Measurements from ENCODE around the gene ARPC1B. TPM values are rescaled to one million over a fixed set of nuclear protein-coding genes. Genes with fewer than 3 reads are reported as not detected.
"Not testable (repeated sequence)": the region's sequence is repeated elsewhere in the genome, so short reads cannot be mapped to it uniquely, and the experiment has no call there.

The ARPC1B gene
- total RNA-seq, 4 donors from 2014 or later, result 214 to 273 (median 228) TPM

- TF ChIP-seq POLR2A (IDR thresholded peaks at IDR 0.05) (no peak), CTCF (IDR thresholded peaks at IDR 0.05) (no peak)
- Histone ChIP-seq H3K36me3 (peaks cover 18 to 31% of the 10 kb centered on the region in 2 donors), H3K4me3 (replicated peaks in 1 of 3) (no peak overlapping the region), H3K27me3 (no peaks in the 10 kb centered on the region), H3K27ac (no peak overlapping the region), H3K4me1 (no peaks in the 10 kb centered on the region), H3K9me3 (no peaks in the 10 kb centered on the region)
- 91 to 96% methylated on average over 5 to 7 of the region's 8 CpGs for WGBS, 2 donors
- intact Hi-C loops (cut with DNase I), result no loop called here
- no peak for DNase-seq
Measured at GRCh38 chr7:99429756-99430155, 55.2 kb downstream of the ARPC1B start.

DNA sequence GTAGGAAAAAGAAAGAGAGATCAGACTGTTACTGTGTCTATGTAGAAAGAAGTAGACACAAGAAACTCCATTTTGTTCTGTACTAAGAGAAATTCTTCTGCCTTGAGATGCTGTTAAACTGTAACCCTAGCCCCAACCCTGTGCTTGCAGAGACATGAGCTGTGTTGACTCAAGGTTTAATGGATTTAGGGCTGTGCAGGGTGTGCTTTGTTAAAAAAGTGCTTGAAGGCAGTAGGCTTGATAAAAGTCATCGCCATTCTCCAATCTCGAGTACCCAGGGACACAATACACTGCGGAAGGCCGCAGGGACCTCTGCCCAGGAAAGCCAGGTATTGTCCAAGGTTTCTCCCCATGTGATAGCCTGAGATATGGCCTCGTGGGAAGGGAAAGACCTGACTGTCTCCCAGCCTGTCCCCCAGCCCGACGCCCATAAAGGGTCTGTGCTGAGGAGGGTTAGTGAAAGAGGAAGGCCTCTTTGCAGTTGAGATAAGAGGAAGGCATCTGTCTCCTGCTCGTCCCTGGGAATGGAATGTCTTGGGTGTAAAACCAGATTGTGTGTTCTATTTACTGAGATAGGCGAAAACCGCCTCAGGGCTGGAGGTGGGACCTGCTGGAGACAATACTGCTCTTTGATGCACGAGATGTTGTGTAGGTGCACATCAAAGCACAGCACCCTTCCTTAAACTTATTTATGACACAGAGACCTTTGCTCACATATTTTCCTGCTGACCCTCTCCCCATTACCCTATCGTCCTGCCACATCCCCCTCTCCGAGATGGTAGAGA is 57.4 kb downstream of the ARPC1B start:
- H3K27ac ChIP-seq; H3K4me3 ChIP-seq (replicated peaks in 1 of 3); H3K9me3 ChIP-seq; intact Hi-C loops (cut with DNase I); H3K4me1 ChIP-seq; DNase-seq; H3K27me3 ChIP-seq: not testable (repeated sequence)
- 83 to 86% methylated on average over 13 of the region's 13 CpGs for WGBS, 2 donors
- peaks cover 17 to 30% of the 10 kb centered on the region in 2 donors for H3K36me3 ChIP-seq

DNA sequence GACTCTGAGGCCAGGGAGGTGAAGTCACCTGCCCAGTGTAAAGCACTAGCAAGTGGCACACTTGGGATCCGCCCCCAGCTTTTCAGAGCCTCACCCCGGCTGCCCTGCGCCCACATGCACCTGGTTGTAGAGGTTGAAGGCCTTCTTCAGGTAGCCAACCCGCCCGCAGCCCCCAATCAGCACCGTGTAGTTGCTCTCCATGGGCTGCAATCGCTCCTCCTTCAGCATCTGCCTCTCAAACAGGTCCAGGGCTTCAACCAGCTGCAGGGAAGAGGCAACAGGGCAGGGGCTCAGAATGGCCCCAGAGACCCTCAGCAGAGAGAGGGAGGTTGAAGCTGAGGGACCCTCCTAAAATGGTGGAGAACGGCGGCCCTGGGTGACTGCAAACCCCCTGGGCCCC is 58.6 kb downstream of the ARPC1B start:
- Histone ChIP-seq H3K27ac (no peak overlapping the region), H3K36me3 (peaks cover 17 to 30% of the 10 kb centered on the region in 2 donors), H3K9me3 (no peaks in the 10 kb centered on the region), H3K27me3 (no peaks in the 10 kb centered on the region), H3K4me3 (replicated peaks in 1 of 3) (no peak overlapping the region), H3K4me1 (peaks cover 4 to 5% of the 10 kb centered on the region in 2 donors)
- TF ChIP-seq POLR2A (IDR thresholded peaks at IDR 0.05) (no peak), CTCF (IDR thresholded peaks at IDR 0.05) (no peak)
- WGBS, 2 donors, result 85 to 97% methylated on average over 8 to 9 of the region's 9 CpGs
- intact Hi-C loops (cut with DNase I), result no loop called here
- no peak for DNase-seq

DNA sequence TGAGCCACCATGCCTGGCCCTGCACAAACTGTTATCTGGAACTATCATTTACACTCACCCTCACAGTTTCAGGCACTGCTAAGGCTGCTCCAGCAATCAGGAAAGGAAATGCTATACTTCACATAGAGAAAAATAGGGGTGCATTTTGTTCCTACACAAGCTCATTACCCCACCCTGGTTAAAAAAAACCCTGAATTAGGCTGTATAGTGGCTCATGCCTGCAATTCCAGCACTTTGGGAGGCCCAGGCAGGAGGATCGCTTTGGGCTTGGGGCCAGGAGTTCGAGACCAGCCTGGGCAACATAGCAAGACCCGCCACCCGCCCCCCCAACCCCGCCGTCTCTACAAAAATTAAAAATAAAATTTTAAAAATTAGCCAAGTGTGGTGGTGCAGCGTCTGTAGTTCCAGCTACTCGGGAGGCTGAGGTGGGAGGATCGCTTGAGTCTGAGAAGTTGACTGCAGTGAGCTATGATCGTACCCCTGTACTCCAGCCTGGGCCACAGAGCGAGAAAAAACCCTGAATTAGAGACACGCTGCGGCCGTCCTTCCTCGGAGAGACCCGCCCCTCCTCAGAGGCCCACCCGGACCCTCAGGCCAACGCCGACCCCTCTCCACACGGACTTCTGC is 63.5 kb downstream of the ARPC1B start:
- H3K27me3 ChIP-seq, result no peaks in the 10 kb centered on the region
- H3K4me3 ChIP-seq (replicated peaks in 1 of 3), result peak overlapping the region; percentile 74 to 96 (median 84)
- no peaks in the 10 kb centered on the region for H3K9me3 ChIP-seq
- H3K27ac ChIP-seq, result peak overlapping the region; percentile 77 to 86 (median 85)
- peaks cover 9 to 16% of the 10 kb centered on the region in 2 donors for H3K36me3 ChIP-seq
- TF ChIP-seq POLR2A (IDR thresholded peaks at IDR 0.05) (no peak), CTCF (IDR thresholded peaks at IDR 0.05) (no peak)
- intact Hi-C loops (cut with DNase I), result no loop called here
- peaks cover 15 to 16% of the 10 kb centered on the region in 2 donors for H3K4me1 ChIP-seq
- WGBS, 2 donors, result 22 to 27% methylated on average over 18 to 19 of the region's 20 CpGs
- DNase-seq, result no peak

GRCh38 chr7:99438573-99439480 is 64.3 kb downstream of the ARPC1B start, which contains the start of the genes CPSF4 and PTCD1:
Gene CPSF4 (plus strand): TSS chr7:99438943. CDS start chr7:99439083, 140 bp downstream.
Gene PTCD1 (minus strand): TSS chr7:99438798. CDS start chr7:99435242, 3,556 bp downstream.
- peak within 1 kb of the TSS; percentile 77 to 86 (median 85) for H3K27ac ChIP-seq
- H3K4me1 ChIP-seq, result peaks cover 15 to 16% of the 10 kb centered on the region in 2 donors
- TF ChIP-seq POLR2A (IDR thresholded peaks at IDR 0.05) (peak in 1 of 2 donors; percentile 59), CTCF (IDR thresholded peaks at IDR 0.05) (peak in 1 of 6 experiments; percentile 29)
- H3K36me3 ChIP-seq, result peaks cover 9 to 10% of the 10 kb centered on the region in 2 donors
- H3K27me3 ChIP-seq, result no peaks in the 10 kb centered on the region
- H3K4me3 ChIP-seq (replicated peaks in 1 of 3), result peak within 1 kb of the TSS; percentile 74 to 96 (median 84)
- WGBS, 2 donors, result 0 to 1% methylated on average over 31 to 47 of the region's 89 CpGs
- H3K9me3 ChIP-seq, result no peaks in the 10 kb centered on the region
- peak; percentile 96 to 98 for DNase-seq
- intact Hi-C loops (cut with DNase I), result no loop called here

Measured in thyroid gland (tissue), 4 donors.